HCT116 (cell line): ENCODE data around the gene BAG2. TPM values are rescaled to one million over a fixed set of nuclear protein-coding genes. Genes with fewer than 3 reads are reported as not detected.

ENCODE experiments used
- ATAC-seq: fragments of 200-7000 bp; cut with Tn5 transposase; 2 replicates; pipeline ENCODE4 v1.9.1; 2020; ENCODE audit warnings: mild to moderate bottlenecking, moderate library complexity
- BruUV-seq: library from RNA; stranded (reverse); fragments of 400-500 nt; replicated peaks from 2 replicates; lab custom pipeline; 2021; lab: Mats Ljungman, UMichigan
- CTCF ChIA-PET: fragments of 300-600 bp; sonication (Branson Sonifier 250); formaldehyde crosslinking; loops from one replicate; lab custom pipeline; 2021; ENCODE audit warnings: antibody characterized with exemption; lab: Charles Lee
- POLR2A ChIA-PET: fragments of 300-600, 350-600 bp; sonication (Branson Sonifier 250); formaldehyde crosslinking; loops from one replicate; lab custom pipeline; 2021; ENCODE audit warnings: antibody characterized with exemption; lab: Charles Lee
- RAD21 ChIA-PET, 2 experiments: fragments of 300-600 bp; sonication (Branson Sonifier 250); formaldehyde crosslinking; loops; one replicate each; lab custom pipeline; 2023; ENCODE audit warnings: low total read pairs in 2 of 2; ENCODE audit not compliant: uncharacterized antibody in 2 of 2, unreplicated experiment in 2 of 2, low non-redundant PET in 1 of 2; lab: Charles Lee
- DNase-seq: peaks from one replicate; pipeline ENCODE4 v3.0.0-alpha.2; 2010; ENCODE audit warnings: low read depth, low spot score
- H2AFZ ChIP-seq: fragments of 200-600 bp; shearing (Covaris generic), sonication (generic); 2 replicates; pipeline ENCODE4 v1.6.1; 2017; ENCODE audit warnings: low read depth, mixed run types, mixed read lengths, antibody characterized with exemption, low read length; ENCODE audit not compliant: poor library complexity, severe bottlenecking
- H3K27ac ChIP-seq: 2 replicates; pipeline ENCODE4 v1.5.1; 2012; ENCODE audit warnings: low read depth, low read length
- H3K27me3 ChIP-seq: fragments of 200-600 bp; sonication (generic); 2 replicates; pipeline ENCODE4 v1.6.1; 2016; ENCODE audit warnings: mixed run types, low read length, mixed read lengths; ENCODE audit not compliant: insufficient read depth
- H3K36me3 ChIP-seq, 2 experiments: fragments of 200-500 bp in 1 of 2; fragments of 200-600 bp in 1 of 2; sonication (Bioruptor generic) in 1 of 2; sonication (generic) in 1 of 2; 2 replicates each; pipeline versions ENCODE4 v1.5.1 to v1.6.1; 2014 to 2016; ENCODE audit warnings: low read length in 2 of 2, inconsistent platforms in 1 of 2, mixed read lengths in 1 of 2, mixed run types in 1 of 2; ENCODE audit not compliant: insufficient read depth in 2 of 2, control insufficient read depth in 1 of 2
- H3K4me1 ChIP-seq, 2 experiments: fragments of 200-600 bp in 1 of 2; sonication (generic) in 1 of 2; 2 replicates each; pipeline versions ENCODE4 v1.5.1 to v1.6.1; 2012 to 2017; ENCODE audit warnings: low read length in 2 of 2, inconsistent platforms in 1 of 2, mild to moderate bottlenecking in 1 of 2, mixed read lengths in 1 of 2, mixed run types in 1 of 2, moderate library complexity in 1 of 2; ENCODE audit not compliant: insufficient read depth in 2 of 2, control insufficient read depth in 1 of 2
- H3K4me2 ChIP-seq: fragments of 200-600 bp; sonication (generic); 2 replicates; pipeline ENCODE4 v1.6.1; 2017; ENCODE audit warnings: mixed run types, low read length, mixed read lengths
- H3K4me3 ChIP-seq, 2 experiments: fragments of 200-600 bp in 1 of 2; sonication (generic) in 1 of 2; replicated peaks in 1 of 2; 2 replicates each; pipeline ENCODE4 v1.5.1; 2011 to 2016; ENCODE audit warnings: low read length in 2 of 2, control low read depth in 1 of 2, low read depth in 1 of 2, mild to moderate bottlenecking in 1 of 2, mixed read lengths in 1 of 2, mixed run types in 1 of 2
- H3K79me2 ChIP-seq: fragments of 200-600 bp; sonication (generic); 2 replicates; pipeline ENCODE4 v1.6.1; 2017; ENCODE audit warnings: mild to moderate bottlenecking, mixed run types, low read length, moderate library complexity, mixed read lengths; ENCODE audit not compliant: insufficient read depth
- H3K9ac ChIP-seq: fragments of 200-600 bp; sonication (generic); 2 replicates; pipeline ENCODE4 v1.6.1; 2016; ENCODE audit warnings: low read length, mixed read lengths
- H3K9me2 ChIP-seq: fragments of 200-600 bp; sonication (generic), shearing (Covaris generic); 2 replicates; pipeline ENCODE4 v1.6.1; 2017; ENCODE audit warnings: mixed run types, mild to moderate bottlenecking, moderate library complexity; ENCODE audit not compliant: insufficient read depth
- H3K9me3 ChIP-seq, 2 experiments: fragments of 200-500 bp in 1 of 2; fragments of 200-600 bp in 1 of 2; sonication (Bioruptor generic) in 1 of 2; sonication (generic) in 1 of 2; 2 replicates each; pipeline ENCODE4 v1.6.1; 2014 to 2017; ENCODE audit warnings: low read length in 2 of 2, mixed read lengths in 2 of 2, inconsistent platforms in 1 of 2, low read depth in 1 of 2, mild to moderate bottlenecking in 1 of 2, mixed run types in 1 of 2, moderate library complexity in 1 of 2; ENCODE audit not compliant: control insufficient read depth in 1 of 2, insufficient read depth in 1 of 2
- H4K20me1 ChIP-seq: fragments of 200-600 bp; sonication (generic), shearing (Covaris generic); 2 replicates; pipeline ENCODE4 v1.6.1; 2017; ENCODE audit warnings: mixed run types, mild to moderate bottlenecking, moderate library complexity; ENCODE audit not compliant: insufficient read depth
- ATF3 ChIP-seq: IDR thresholded peaks from 2 replicates; pipeline ENCODE4 v1.6.1; 2012
- CBX3 ChIP-seq: IDR thresholded peaks from 2 replicates; pipeline ENCODE4 v1.6.1; 2012; ENCODE audit warnings: low read depth
- CTCF ChIP-seq, 3 experiments: fragments of 200-600 bp in 1 of 3; sonication (generic) in 1 of 3; IDR thresholded peaks in 2 of 3; conservative IDR thresholded peaks in 1 of 3; 2 replicates each; pipeline ENCODE4 v1.5.1; 2012 to 2017; ENCODE audit warnings: low read depth in 2 of 3, low read length in 2 of 3, antibody characterized with exemption in 1 of 3, borderline replicate concordance in 1 of 3, control low read depth in 1 of 3, mild to moderate bottlenecking in 1 of 3, mixed read lengths in 1 of 3, mixed run types in 1 of 3, moderate library complexity in 1 of 3; ENCODE audit not compliant: insufficient read depth in 1 of 3
- EGR1 ChIP-seq: IDR thresholded peaks from 2 replicates; pipeline ENCODE4 v1.6.1; 2012; ENCODE audit warnings: low read depth
- ELF1 ChIP-seq: IDR thresholded peaks from 2 replicates; pipeline ENCODE4 v1.6.1; 2012; ENCODE audit warnings: low read depth, borderline replicate concordance
- EZH2phosphoT487 ChIP-seq: fragments of 200-600 bp; IDR thresholded peaks from 2 replicates; pipeline ENCODE4 v1.6.1; 2018; ENCODE audit warnings: antibody characterized with exemption, borderline replicate concordance
- JUND ChIP-seq: IDR thresholded peaks from 2 replicates; pipeline ENCODE4 v1.6.1; 2012
- POLR2AphosphoS5 ChIP-seq: IDR thresholded peaks from 2 replicates; pipeline ENCODE4 v1.6.1; 2011; ENCODE audit warnings: mild to moderate bottlenecking, low read depth, low read length, moderate library complexity
- RAD21 ChIP-seq: IDR thresholded peaks from 2 replicates; pipeline ENCODE4 v1.6.1; 2012; ENCODE audit warnings: low read depth, mild to moderate bottlenecking
- SRF ChIP-seq: IDR thresholded peaks from 2 replicates; pipeline ENCODE4 v1.6.1; 2012; ENCODE audit warnings: low read depth
- TCF7L2 ChIP-seq: IDR thresholded peaks from 2 replicates; pipeline ENCODE4 v1.7.0; 2011; ENCODE audit warnings: borderline replicate concordance, inconsistent platforms; ENCODE audit not compliant: insufficient read depth, insufficient read length; ENCODE audit errors: extremely low read depth
- YY1 ChIP-seq: IDR thresholded peaks from 2 replicates; pipeline ENCODE4 v1.6.1; 2011; ENCODE audit warnings: low read length, low read depth, moderate library complexity, mild to moderate bottlenecking; ENCODE audit not compliant: insufficient replicate concordance; ENCODE audit errors: extremely low read depth
- ZBTB33 ChIP-seq: IDR thresholded peaks from 2 replicates; pipeline ENCODE4 v1.6.1; 2011; ENCODE audit warnings: mild to moderate bottlenecking, low read length, moderate library complexity; ENCODE audit not compliant: insufficient replicate concordance; ENCODE audit errors: extremely low read depth
- ZFX ChIP-seq: fragments of 450-650 bp; IDR thresholded peaks from 2 replicates; pipeline ENCODE4 v1.6.1; 2017
- ZNF274 ChIP-seq: fragments of 200-500 bp; sonication (Bioruptor generic); IDR thresholded peaks from 2 replicates; pipeline ENCODE4 v1.6.1; 2014; ENCODE audit warnings: mild to moderate bottlenecking, low read depth, low read length, inconsistent platforms
- intact Hi-C: fragments of 100-400 bp; cut with micrococcal nuclease; formaldehyde crosslinking; loops from 2 replicates; pipeline ENCODE4 v1.10.0; 2022
- total RNA-seq: library from RNA; stranded (reverse); gene quantifications from one replicate; pipeline ENCODE4 v1.2.1, GENCODE V29; 2021; ENCODE audit not compliant: unreplicated experiment

BAG2 gene
- total RNA-seq, 1 experiment from 2014 or later: 13.5 TPM

- no peak for TF ChIP-seq RAD21
- no peak for TF ChIP-seq CBX3
- no peak for TF ChIP-seq TCF7L2
- TF ChIP-seq, all 23 proteins: peak for 5
Measured at GRCh38 chr6:57173886-57174510, 1.9 kb downstream of the BAG2 start (continued).

GRCh38 chr6:57174511-57174907 lies 2.4 kb downstream of the BAG2 start:
- ChIA-PET RAD21 (no interaction called here), POLR2A (no interaction called here), CTCF (no interaction called here)
- H3K27me3 ChIP-seq: no peaks in the 10 kb centered on the region
- DNase-seq: no peak
- peak overlapping the region; percentile 90; the same call in 1 of the 2 replicates for H3K27ac ChIP-seq
- H3K9me3 ChIP-seq: no peaks in the 10 kb centered on the region
- no peak overlapping the region for H2AFZ ChIP-seq
- no peaks in the 10 kb centered on the region for H3K36me3 ChIP-seq
- BruUV-seq: no TSS peak
- H3K9me2 ChIP-seq: no peaks in the 10 kb centered on the region
- H3K4me1 ChIP-seq: peaks cover 6 to 20% of the 10 kb centered on the region in 2 experiments
- no peak for ATAC-seq
- TF ChIP-seq ZBTB33 (no peak), EGR1 (no peak), YY1 (no peak), CTCF (IDR thresholded peaks at IDR 0.05 in 2 of 3, conservative IDR thresholded peaks at IDR 0.05 in 1 of 3; ENCODE audit: borderline replicate concordance in 1 of 3, insufficient read depth in 1 of 3, low read depth in 2 of 3, low read length in 2 of 3) (no peak), EZH2phosphoT487 (no peak), POLR2AphosphoS5 (no peak), ATF3 (no peak), CBX3 (no peak), JUND (no peak), ZNF274 (no peak), ELF1 (no peak), SRF (no peak), ZFX (no peak)
- peaks cover 79% of the 10 kb centered on the region for H3K79me2 ChIP-seq
- H3K4me3 ChIP-seq: peak overlapping the region; percentile 78 to 85
- intact Hi-C loops: loop anchor here (5.0 kb wide), 1 partner anchor 217 kb away; the partner anchor contains the start of gene BEND6
- H3K9ac ChIP-seq: peak overlapping the region; percentile 91
- no peaks in the 10 kb centered on the region for H4K20me1 ChIP-seq
- peak overlapping the region; percentile 85 for H3K4me2 ChIP-seq
